ENCODE data around the gene LYPD1.
A peak's percentile ranks its signal among the peaks of the same experiment; 100 is the strongest.

LYPD1 gene

DNA sequence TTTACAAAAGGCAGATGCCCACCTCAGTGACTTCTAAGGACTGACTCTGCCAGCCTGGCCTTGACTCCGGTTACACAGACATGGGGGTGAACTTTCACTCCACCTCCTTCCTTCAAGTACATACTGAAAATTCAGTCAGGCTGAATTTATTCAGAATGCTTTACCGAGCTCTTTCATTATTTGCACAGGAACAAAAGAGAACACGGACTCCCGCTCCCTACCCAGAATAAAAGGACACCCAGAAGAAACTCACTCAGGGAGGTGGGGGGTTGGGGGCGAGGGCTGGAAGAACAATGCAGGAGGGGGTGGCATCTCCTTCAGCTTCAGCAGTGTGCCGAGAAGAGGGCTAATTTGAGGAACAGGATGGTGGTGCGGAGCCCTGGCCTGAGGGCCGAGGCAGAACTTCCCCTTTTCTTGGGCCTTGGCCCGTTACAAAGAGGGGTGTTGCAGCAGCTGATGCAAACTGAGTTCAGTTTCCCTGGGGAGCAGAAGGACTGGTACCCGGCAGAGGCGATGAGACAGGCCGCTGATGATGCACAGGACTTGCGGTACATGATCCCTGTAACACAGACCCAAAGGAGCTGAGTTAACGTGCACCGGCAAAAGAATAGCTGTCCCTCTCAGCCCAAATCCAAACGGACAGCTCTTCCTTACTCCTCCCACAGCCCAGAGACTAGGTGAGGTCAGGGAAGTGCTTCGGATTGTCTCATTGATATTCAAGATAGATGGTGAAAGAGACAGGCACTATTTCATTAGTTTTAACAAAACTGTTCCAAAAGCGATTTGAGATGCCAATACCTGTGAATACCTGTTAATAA is 24.1 kb downstream of the LYPD1 start:
- H3K56ac ChIP-seq (ENCODE audit: low read length), result no peak overlapping the region
- no peak overlapping the region for H3K4me2 ChIP-seq (ENCODE audit: low read length)
- no peak overlapping the region for H2AK5ac ChIP-seq (ENCODE audit: low read length)
- no peaks in the 10 kb centered on the region for H3K79me1 ChIP-seq (ENCODE audit: low read length)
- no peak overlapping the region for H3K27ac ChIP-seq (ENCODE audit: low read depth, low read length)
- H3K9ac ChIP-seq (ENCODE audit: low read length), result no peak overlapping the region
- no peak overlapping the region for H2BK120ac ChIP-seq (ENCODE audit: low read depth, low read length)
- no peak overlapping the region for H3K4me3 ChIP-seq (ENCODE audit: low read length)
- H3K18ac ChIP-seq (ENCODE audit: low read length), result no peak overlapping the region
- H3K23ac ChIP-seq (ENCODE audit: low read length), result no peak overlapping the region
- H2BK5ac ChIP-seq (ENCODE audit: low read length), result no peak overlapping the region
- H4K5ac ChIP-seq (ENCODE audit: low read length), result peak overlapping the region; percentile 81
- no peak overlapping the region for H4K8ac ChIP-seq (ENCODE audit: low read depth, low read length)
- peaks cover 2% of the 10 kb centered on the region for H3K4me1 ChIP-seq (ENCODE audit: control insufficient read depth, low read depth, low read length)
- H3K27me3 ChIP-seq (ENCODE audit: insufficient read depth, low read length, poor library complexity), result no peaks in the 10 kb centered on the region
- peak overlapping the region; percentile 17 for H3K4ac ChIP-seq (ENCODE audit: low read depth, low read length)
- H3K36me3 ChIP-seq (ENCODE audit: control insufficient read depth, insufficient read depth, low read length), result no peaks in the 10 kb centered on the region
- peak; percentile 56 for DNase-seq
- H3K79me2 ChIP-seq (ENCODE audit: control insufficient read depth, insufficient read depth, low read length), result no peaks in the 10 kb centered on the region
- no peak overlapping the region for H2BK15ac ChIP-seq (replicated peaks; ENCODE audit: low read depth)
- no CpG with 5 or more reads among the region's 18 CpGs for WGBS (ENCODE audit: extremely low coverage, insufficient coverage, low lambda C conversion rate)

DNA sequence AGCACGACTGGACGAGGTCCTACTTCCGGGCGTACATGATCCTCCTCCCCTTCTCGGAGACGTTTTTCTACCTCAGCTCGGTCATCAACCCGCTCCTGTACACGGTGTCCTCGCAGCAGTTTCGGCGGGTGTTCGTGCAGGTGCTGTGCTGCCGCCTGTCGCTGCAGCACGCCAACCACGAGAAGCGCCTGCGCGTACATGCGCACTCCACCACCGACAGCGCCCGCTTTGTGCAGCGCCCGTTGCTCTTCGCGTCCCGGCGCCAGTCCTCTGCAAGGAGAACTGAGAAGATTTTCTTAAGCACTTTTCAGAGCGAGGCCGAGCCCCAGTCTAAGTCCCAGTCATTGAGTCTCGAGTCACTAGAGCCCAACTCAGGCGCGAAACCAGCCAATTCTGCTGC is 24.8 kb downstream of the LYPD1 start:
- no peak overlapping the region for H3K23ac ChIP-seq (ENCODE audit: low read length)
- H4K8ac ChIP-seq (ENCODE audit: low read depth, low read length), result no peak overlapping the region
- no peak overlapping the region for H3K18ac ChIP-seq (ENCODE audit: low read length)
- H3K36me3 ChIP-seq (ENCODE audit: control insufficient read depth, insufficient read depth, low read length), result no peaks in the 10 kb centered on the region
- H2BK120ac ChIP-seq (ENCODE audit: low read depth, low read length), result no peak overlapping the region
- no peak overlapping the region for H4K5ac ChIP-seq (ENCODE audit: low read length)
- H3K79me1 ChIP-seq (ENCODE audit: low read length), result no peaks in the 10 kb centered on the region
- no peak overlapping the region for H3K27ac ChIP-seq (ENCODE audit: low read depth, low read length)
- peaks cover 2% of the 10 kb centered on the region for H3K4me1 ChIP-seq (ENCODE audit: control insufficient read depth, low read depth, low read length)
- H2BK5ac ChIP-seq (ENCODE audit: low read length), result no peak overlapping the region
- DNase-seq, result no peak
- no peak overlapping the region for H3K4me3 ChIP-seq (ENCODE audit: low read length)
- H3K9ac ChIP-seq (ENCODE audit: low read length), result no peak overlapping the region
- H2BK15ac ChIP-seq (replicated peaks; ENCODE audit: low read depth), result no peak overlapping the region
- no peaks in the 10 kb centered on the region for H3K79me2 ChIP-seq (ENCODE audit: control insufficient read depth, insufficient read depth, low read length)
- no peak overlapping the region for H3K56ac ChIP-seq (ENCODE audit: low read length)
- no peaks in the 10 kb centered on the region for H3K27me3 ChIP-seq (ENCODE audit: insufficient read depth, low read length, poor library complexity)
- no peak overlapping the region for H3K4ac ChIP-seq (ENCODE audit: low read depth, low read length)
- H3K4me2 ChIP-seq (ENCODE audit: low read length), result no peak overlapping the region
- WGBS (ENCODE audit: extremely low coverage, insufficient coverage, low lambda C conversion rate), result no CpG with 5 or more reads among the region's 35 CpGs
- no peak overlapping the region for H2AK5ac ChIP-seq (ENCODE audit: low read length)

DNA sequence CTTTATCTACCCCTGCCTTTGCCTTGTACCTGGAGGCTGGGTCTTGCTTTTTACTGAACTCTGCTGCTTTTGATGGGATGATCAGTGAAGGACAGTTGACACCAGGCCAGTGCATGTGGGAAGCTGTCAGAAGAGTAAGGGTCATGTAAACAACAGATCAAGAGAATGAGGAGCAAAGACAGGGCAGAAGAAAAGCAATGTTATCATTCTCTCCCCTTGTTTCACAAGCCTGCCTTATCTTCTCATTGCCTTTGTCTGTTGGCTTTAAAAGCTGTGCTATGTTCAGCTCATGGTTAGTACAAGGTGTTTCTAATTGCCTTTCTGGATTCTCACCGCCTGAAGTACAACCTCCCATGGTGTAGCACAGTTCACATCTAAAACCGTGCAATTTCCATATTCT is 27.6 kb downstream of the LYPD1 start:
- WGBS (ENCODE audit: extremely low coverage, insufficient coverage, low lambda C conversion rate), result no CpG with 5 or more reads among the region's 2 CpGs

GRCh38 chr2:132641819-132642218 is 28.2 kb downstream of the LYPD1 start:
- no peak overlapping the region for H3K4ac ChIP-seq (ENCODE audit: low read depth, low read length)
- no peak overlapping the region for H2AK5ac ChIP-seq (ENCODE audit: low read length)
- H3K23ac ChIP-seq (ENCODE audit: low read length), result no peak overlapping the region
- no peak overlapping the region for H3K56ac ChIP-seq (ENCODE audit: low read length)
- H3K4me2 ChIP-seq (ENCODE audit: low read length), result no peak overlapping the region
- H3K36me3 ChIP-seq (ENCODE audit: control insufficient read depth, insufficient read depth, low read length), result no peaks in the 10 kb centered on the region
- no peak overlapping the region for H3K9ac ChIP-seq (ENCODE audit: low read length)
- no peak overlapping the region for H2BK5ac ChIP-seq (ENCODE audit: low read length)
- H3K27ac ChIP-seq (ENCODE audit: low read depth, low read length), result no peak overlapping the region
- no peak overlapping the region for H2BK15ac ChIP-seq (replicated peaks; ENCODE audit: low read depth)
- H3K4me3 ChIP-seq (ENCODE audit: low read length), result no peak overlapping the region
- no peaks in the 10 kb centered on the region for H3K79me1 ChIP-seq (ENCODE audit: low read length)
- no peak for DNase-seq
- H3K4me1 ChIP-seq (ENCODE audit: control insufficient read depth, low read depth, low read length), result peaks cover 2% of the 10 kb centered on the region
- no peaks in the 10 kb centered on the region for H3K27me3 ChIP-seq (ENCODE audit: insufficient read depth, low read length, poor library complexity)
- no peak overlapping the region for H4K8ac ChIP-seq (ENCODE audit: low read depth, low read length)
- no peak overlapping the region for H4K5ac ChIP-seq (ENCODE audit: low read length)
- no peak overlapping the region for H3K18ac ChIP-seq (ENCODE audit: low read length)
- H3K79me2 ChIP-seq (ENCODE audit: control insufficient read depth, insufficient read depth, low read length), result no peaks in the 10 kb centered on the region
- no peak overlapping the region for H2BK120ac ChIP-seq (ENCODE audit: low read depth, low read length)

More for the DNA sequence above, 27.6 kb downstream of the LYPD1 start:
- H3K4me2 ChIP-seq (ENCODE audit: low read length), result no peak overlapping the region
- H4K8ac ChIP-seq (ENCODE audit: low read depth, low read length), result no peak overlapping the region
- no peak overlapping the region for H2BK120ac ChIP-seq (ENCODE audit: low read depth, low read length)
- peaks cover 2% of the 10 kb centered on the region for H3K4me1 ChIP-seq (ENCODE audit: control insufficient read depth, low read depth, low read length)
- no peaks in the 10 kb centered on the region for H3K79me2 ChIP-seq (ENCODE audit: control insufficient read depth, insufficient read depth, low read length)
- H2AK5ac ChIP-seq (ENCODE audit: low read length), result no peak overlapping the region
- no peaks in the 10 kb centered on the region for H3K79me1 ChIP-seq (ENCODE audit: low read length)
- peak; percentile 32 for DNase-seq
- no peak overlapping the region for H2BK15ac ChIP-seq (replicated peaks; ENCODE audit: low read depth)
- H3K4ac ChIP-seq (ENCODE audit: low read depth, low read length), result no peak overlapping the region
- H4K5ac ChIP-seq (ENCODE audit: low read length), result no peak overlapping the region
- no peak overlapping the region for H3K27ac ChIP-seq (ENCODE audit: low read depth, low read length)
- H3K18ac ChIP-seq (ENCODE audit: low read length), result no peak overlapping the region
- H3K27me3 ChIP-seq (ENCODE audit: insufficient read depth, low read length, poor library complexity), result no peaks in the 10 kb centered on the region
- no peak overlapping the region for H3K23ac ChIP-seq (ENCODE audit: low read length)
- no peak overlapping the region for H2BK5ac ChIP-seq (ENCODE audit: low read length)
- no peak overlapping the region for H3K9ac ChIP-seq (ENCODE audit: low read length)
- H3K56ac ChIP-seq (ENCODE audit: low read length), result no peak overlapping the region
- H3K36me3 ChIP-seq (ENCODE audit: control insufficient read depth, insufficient read depth, low read length), result no peaks in the 10 kb centered on the region
- H3K4me3 ChIP-seq (ENCODE audit: low read length), result no peak overlapping the region

- Histone ChIP-seq H2BK5ac (ENCODE audit: low read length) (no peak overlapping the region), H2AK5ac (ENCODE audit: low read length) (no peak overlapping the region), H3K4me1 (ENCODE audit: control insufficient read depth, low read depth, low read length) (peaks cover 2% of the 10 kb centered on the region), H3K56ac (ENCODE audit: low read length) (no peak overlapping the region), H4K8ac (ENCODE audit: low read depth, low read length) (no peak overlapping the region), H2BK120ac (ENCODE audit: low read depth, low read length) (no peak overlapping the region), H4K5ac (ENCODE audit: low read length) (no peak overlapping the region), H3K23ac (ENCODE audit: low read length) (no peak overlapping the region), H2BK15ac (replicated peaks; ENCODE audit: low read depth) (no peak overlapping the region), H3K9ac (ENCODE audit: low read length) (no peak overlapping the region), H3K27me3 (ENCODE audit: insufficient read depth, low read length, poor library complexity) (no peaks in the 10 kb centered on the region), H3K4ac (ENCODE audit: low read depth, low read length) (no peak overlapping the region), H3K79me1 (ENCODE audit: low read length) (no peaks in the 10 kb centered on the region), H3K18ac (ENCODE audit: low read length) (no peak overlapping the region), H3K27ac (ENCODE audit: low read depth, low read length) (no peak overlapping the region), H3K4me3 (ENCODE audit: low read length) (no peak overlapping the region), H3K79me2 (ENCODE audit: control insufficient read depth, insufficient read depth, low read length) (no peaks in the 10 kb centered on the region), H3K36me3 (ENCODE audit: control insufficient read depth, insufficient read depth, low read length) (no peaks in the 10 kb centered on the region), H3K4me2 (ENCODE audit: low read length) (no peak overlapping the region)
- DNase-seq, result no peak
These were observed 29.9 kb downstream of the LYPD1 start for GRCh38 chr2:132640116-132640515.
